ENCODE data around the gene ATOH8.

The ATOH8 gene

GRCh38 chr2:85728883-85729824 lies 24.6 kb upstream of the ATOH8 start:
- no peak for TF ChIP-seq YY1 (IDR thresholded peaks at IDR 0.05; ENCODE audit: low read depth)
- no peak for TF ChIP-seq REST (IDR thresholded peaks at IDR 0.05; ENCODE audit: low read depth)
- no peak for TF ChIP-seq MAX (IDR thresholded peaks at IDR 0.05)
- TF ChIP-seq RAD21 (IDR thresholded peaks at IDR 0.05; ENCODE audit: low read depth): peak; percentile 99
- TF ChIP-seq EGR1 (IDR thresholded peaks at IDR 0.05): no peak
- TF ChIP-seq TEAD4 (IDR thresholded peaks at IDR 0.05): no peak
- no peak for TF ChIP-seq CEBPB (IDR thresholded peaks at IDR 0.05)

- no peak for TF ChIP-seq CEBPB (IDR thresholded peaks at IDR 0.05)
- TF ChIP-seq FOXM1 (IDR thresholded peaks at IDR 0.05; ENCODE audit: borderline replicate concordance, low read depth): no peak
- no peak for TF ChIP-seq YY1 (IDR thresholded peaks at IDR 0.05; ENCODE audit: low read depth)
- no peak for TF ChIP-seq RAD21 (IDR thresholded peaks at IDR 0.05; ENCODE audit: low read depth)
- TF ChIP-seq NFIC (IDR thresholded peaks at IDR 0.05): no peak
- TF ChIP-seq EGR1 (IDR thresholded peaks at IDR 0.05): no peak
- no peak for TF ChIP-seq TEAD4 (IDR thresholded peaks at IDR 0.05)
- TF ChIP-seq EP300 (IDR thresholded peaks at IDR 0.05; ENCODE audit: borderline replicate concordance): no peak
- TF ChIP-seq MAX (IDR thresholded peaks at IDR 0.05): no peak
- no peak for TF ChIP-seq TCF12 (IDR thresholded peaks at IDR 0.05; ENCODE audit: low read depth)
- no peak for TF ChIP-seq ZBTB7A (IDR thresholded peaks at IDR 0.05; ENCODE audit: low read depth)
- TF ChIP-seq REST (IDR thresholded peaks at IDR 0.05; ENCODE audit: low read depth): no peak
- no peak for TF ChIP-seq USF1 (IDR thresholded peaks at IDR 0.05)
- no peak for TF ChIP-seq TAF1 (IDR thresholded peaks at IDR 0.05; ENCODE audit: low read depth)
- no peak for TF ChIP-seq CREB1 (IDR thresholded peaks at IDR 0.05; ENCODE audit: low read depth)
Measured at GRCh38 chr2:85729825-85730510, 23.8 kb upstream of the ATOH8 start.

- TF ChIP-seq NFIC (IDR thresholded peaks at IDR 0.05) (no peak), YY1 (IDR thresholded peaks at IDR 0.05; ENCODE audit: low read depth) (no peak), TCF12 (IDR thresholded peaks at IDR 0.05; ENCODE audit: low read depth) (no peak), MAX (IDR thresholded peaks at IDR 0.05) (no peak), EP300 (IDR thresholded peaks at IDR 0.05; ENCODE audit: borderline replicate concordance) (no peak), ZBTB7A (IDR thresholded peaks at IDR 0.05; ENCODE audit: low read depth) (no peak), FOXM1 (IDR thresholded peaks at IDR 0.05; ENCODE audit: borderline replicate concordance, low read depth) (no peak), TEAD4 (IDR thresholded peaks at IDR 0.05) (no peak), EGR1 (IDR thresholded peaks at IDR 0.05) (no peak), CREB1 (IDR thresholded peaks at IDR 0.05; ENCODE audit: low read depth) (no peak), TAF1 (IDR thresholded peaks at IDR 0.05; ENCODE audit: low read depth) (no peak), REST (IDR thresholded peaks at IDR 0.05; ENCODE audit: low read depth) (no peak), RAD21 (IDR thresholded peaks at IDR 0.05; ENCODE audit: low read depth) (no peak), USF1 (IDR thresholded peaks at IDR 0.05) (no peak), CEBPB (IDR thresholded peaks at IDR 0.05) (no peak)
Measured at GRCh38 chr2:85730686-85731230, 23.0 kb upstream of the ATOH8 start.

Data from Ishikawa (cell line).